Measurements from ENCODE around the gene ANKMY1. TPM values are rescaled to one million over a fixed set of nuclear protein-coding genes. Genes with fewer than 3 reads are reported as not detected.

ANKMY1 gene
- total and polyA plus RNA-seq, 2 donors (not counting 1 experiment from before 2014, with no cell fraction given): 51.7 to 72.1 TPM

DNA sequence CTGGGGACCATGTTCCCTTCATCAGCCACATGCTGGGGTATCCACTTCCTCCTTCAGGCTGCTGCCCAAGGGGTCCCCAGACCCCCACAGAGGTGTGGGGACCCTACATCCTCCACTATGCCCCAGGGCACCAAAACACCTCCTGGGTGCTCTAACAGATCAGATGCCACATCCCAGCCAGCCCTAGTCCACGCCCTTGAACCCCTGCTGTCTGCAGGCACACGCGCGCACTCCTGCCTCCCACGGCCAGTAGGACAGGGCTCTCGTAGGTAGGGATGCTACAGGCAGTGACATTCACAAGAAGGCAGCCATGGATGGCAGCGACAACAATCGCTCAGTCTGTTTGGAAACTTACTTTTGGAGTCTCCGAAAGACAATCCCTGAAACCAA lies 125.4 kb downstream of the ANKMY1 start:
- H3K4me3 Mint-ChIP-seq: no peak overlapping the region

DNA sequence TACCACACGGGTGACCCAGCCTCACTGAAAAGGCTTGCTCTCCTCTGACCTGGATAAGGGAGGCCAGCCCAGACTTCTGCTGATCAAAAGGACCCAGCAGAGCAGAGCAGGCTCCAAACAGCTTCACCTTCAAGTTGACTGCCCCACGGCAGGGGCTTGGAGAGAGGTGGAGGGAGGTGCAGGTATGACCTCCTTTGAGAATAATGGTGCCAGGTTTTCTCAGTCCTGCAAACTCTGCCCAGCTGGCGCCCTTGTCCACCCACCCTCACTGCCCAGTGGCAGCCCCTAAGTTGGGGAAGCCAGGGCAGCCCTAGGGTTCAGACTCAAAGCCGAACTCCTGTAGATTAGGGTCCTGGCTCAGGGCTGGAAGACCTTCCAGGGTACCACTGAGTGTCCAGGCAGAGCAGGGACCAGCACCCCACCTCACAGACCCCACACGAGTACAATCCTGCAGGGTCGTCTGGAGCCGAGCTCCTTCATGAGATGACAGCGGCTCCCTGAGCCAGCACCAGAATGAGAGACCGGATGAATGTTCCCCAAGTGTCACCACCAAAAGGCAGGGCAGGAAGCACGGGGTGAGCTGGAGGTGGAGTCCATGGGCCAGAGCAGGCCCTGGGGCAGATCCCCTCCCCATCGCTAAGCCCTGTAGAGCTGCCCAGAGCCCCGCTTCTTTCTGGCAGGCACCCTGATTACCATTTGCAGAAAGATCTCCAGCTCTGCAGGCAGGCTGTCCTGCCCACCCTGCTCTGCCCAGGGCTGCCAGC lies 125.9 kb downstream of the ANKMY1 start:
- H2AFZ ChIP-seq (ENCODE audit: insufficient read depth, low read depth, low read length, poor library complexity, severe bottlenecking): no peak overlapping the region
- peaks cover 0 to 17% (median 4%) of the 10 kb centered on the region in 4 experiments for H3K27me3 ChIP-seq (replicated peaks in 1 of 4; ENCODE audit: control extremely low read depth in 1 of 4, control insufficient read depth in 3 of 4, insufficient read depth in 4 of 4, low read length in 3 of 4)
- no peak overlapping the region for H3K4me2 ChIP-seq (replicated peaks; ENCODE audit: low read depth, low read length, poor library complexity, severe bottlenecking)
- no peaks in the 10 kb centered on the region for H3K79me2 ChIP-seq (ENCODE audit: control insufficient read depth, insufficient read depth, low read length)
- ATAC-seq (ENCODE audit: low read depth) (no peak), DNase-seq (peak; percentile 12)
- no peak overlapping the region for H3K4me3 ChIP-seq (ENCODE audit: control extremely low read depth in 1 of 5, extremely low read depth in 1 of 5, insufficient read depth in 1 of 5, low read depth in 2 of 5, low read length in 4 of 5)
- CTCF ChIA-PET: interaction anchor here (1.0 kb wide), 1 partner anchor 17 kb away, joined by 3 read pairs; no protein-coding TSS in a partner anchor
- TF ChIP-seq, protein P1, sequence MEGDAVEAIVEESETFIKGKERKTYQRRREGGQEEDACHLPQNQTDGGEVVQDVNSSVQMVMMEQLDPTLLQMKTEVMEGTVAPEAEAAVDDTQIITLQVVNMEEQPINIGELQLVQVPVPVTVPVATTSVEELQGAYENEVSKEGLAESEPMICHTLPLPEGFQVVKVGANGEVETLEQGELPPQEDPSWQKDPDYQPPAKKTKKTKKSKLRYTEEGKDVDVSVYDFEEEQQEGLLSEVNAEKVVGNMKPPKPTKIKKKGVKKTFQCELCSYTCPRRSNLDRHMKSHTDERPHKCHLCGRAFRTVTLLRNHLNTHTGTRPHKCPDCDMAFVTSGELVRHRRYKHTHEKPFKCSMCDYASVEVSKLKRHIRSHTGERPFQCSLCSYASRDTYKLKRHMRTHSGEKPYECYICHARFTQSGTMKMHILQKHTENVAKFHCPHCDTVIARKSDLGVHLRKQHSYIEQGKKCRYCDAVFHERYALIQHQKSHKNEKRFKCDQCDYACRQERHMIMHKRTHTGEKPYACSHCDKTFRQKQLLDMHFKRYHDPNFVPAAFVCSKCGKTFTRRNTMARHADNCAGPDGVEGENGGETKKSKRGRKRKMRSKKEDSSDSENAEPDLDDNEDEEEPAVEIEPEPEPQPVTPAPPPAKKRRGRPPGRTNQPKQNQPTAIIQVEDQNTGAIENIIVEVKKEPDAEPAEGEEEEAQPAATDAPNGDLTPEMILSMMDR (IDR thresholded peaks at IDR 0.05): no peak
- no peak for TF ChIP-seq EZH2 (IDR thresholded peaks at IDR 0.05; ENCODE audit: borderline replicate concordance, insufficient read depth, low read depth, low read length, poor library complexity, severe bottlenecking)
- Mint-ChIP-seq H3K9me3 (ENCODE audit: insufficient read depth) (peaks cover 3% of the 10 kb centered on the region), H3K27ac (no peak overlapping the region), H3K27me3 (peaks cover 5% of the 10 kb centered on the region), H3K4me3 (no peak overlapping the region), H3K4me1 (peaks cover 2% of the 10 kb centered on the region)
- no peak overlapping the region for H3K27ac ChIP-seq (ENCODE audit: low read length in 2 of 2)
- peaks cover 11 to 12% of the 10 kb centered on the region in 2 donors for H3K4me1 ChIP-seq (ENCODE audit: control insufficient read depth in 2 of 2, insufficient read depth in 2 of 2, low read length in 2 of 2)
- no peaks in the 10 kb centered on the region for H3K36me3 ChIP-seq (replicated peaks in 1 of 2; ENCODE audit: control extremely low read depth in 1 of 2, control insufficient read depth in 1 of 2, extremely low read depth in 1 of 2, insufficient read depth in 2 of 2, low read length in 1 of 2)
- 86% methylated on average over 11 of the region's 12 CpGs for WGBS (ENCODE audit: insufficient coverage)
- intact Hi-C loops (cut with micrococcal nuclease): loop anchor here (10.0 kb wide), 1 partner anchor 407 kb away; the partner anchor contains the start of gene NDUFA10
- POLR2A ChIA-PET: no interaction called here
- no peak overlapping the region for H3K9ac ChIP-seq (ENCODE audit: low read length)
- no peaks in the 10 kb centered on the region for H4K20me1 ChIP-seq (ENCODE audit: control insufficient read depth, insufficient read depth, low read length, poor library complexity, severe bottlenecking)
- peaks cover 0 to 12% (median 0%) of the 10 kb centered on the region in 3 donors for H3K9me3 ChIP-seq (ENCODE audit: control extremely low read depth in 1 of 3, control insufficient read depth in 2 of 3, insufficient read depth in 1 of 3, low read length in 2 of 3)

More for the DNA sequence above, 125.4 kb downstream of the ANKMY1 start:
- Histone ChIP-seq H3K4me2 (replicated peaks; ENCODE audit: low read depth, low read length, poor library complexity, severe bottlenecking) (no peak overlapping the region), H3K4me3 (ENCODE audit: control extremely low read depth in 1 of 5, extremely low read depth in 1 of 5, insufficient read depth in 1 of 5, low read depth in 2 of 5, low read length in 4 of 5) (no peak overlapping the region), H2AFZ (ENCODE audit: insufficient read depth, low read depth, low read length, poor library complexity, severe bottlenecking) (no peak overlapping the region), H4K20me1 (ENCODE audit: control insufficient read depth, insufficient read depth, low read length, poor library complexity, severe bottlenecking) (peaks cover 2% of the 10 kb centered on the region), H3K9ac (ENCODE audit: low read length) (no peak overlapping the region), H3K36me3 (replicated peaks in 1 of 2; ENCODE audit: control extremely low read depth in 1 of 2, control insufficient read depth in 1 of 2, extremely low read depth in 1 of 2, insufficient read depth in 2 of 2, low read length in 1 of 2) (no peaks in the 10 kb centered on the region), H3K9me3 (ENCODE audit: control extremely low read depth in 1 of 3, control insufficient read depth in 2 of 3, insufficient read depth in 1 of 3, low read length in 2 of 3) (peaks cover 0 to 18% (median 0%) of the 10 kb centered on the region in 3 donors), H3K27me3 (replicated peaks in 1 of 4; ENCODE audit: control extremely low read depth in 1 of 4, control insufficient read depth in 3 of 4, insufficient read depth in 4 of 4, low read length in 3 of 4) (peaks cover 0 to 23% (median 8%) of the 10 kb centered on the region in 4 experiments), H3K4me1 (ENCODE audit: control insufficient read depth in 2 of 2, insufficient read depth in 2 of 2, low read length in 2 of 2) (peaks cover 14 to 18% of the 10 kb centered on the region in 2 donors), H3K27ac (ENCODE audit: low read length in 2 of 2) (no peak overlapping the region), H3K79me2 (ENCODE audit: control insufficient read depth, insufficient read depth, low read length) (no peaks in the 10 kb centered on the region)
- peaks cover 3% of the 10 kb centered on the region for H3K9me3 Mint-ChIP-seq (ENCODE audit: insufficient read depth)
- H3K27me3 Mint-ChIP-seq: peaks cover 5% of the 10 kb centered on the region
- peak; percentile 17 for DNase-seq
- no peak overlapping the region for H3K27ac Mint-ChIP-seq
- ATAC-seq (ENCODE audit: low read depth): no peak
- WGBS (ENCODE audit: insufficient coverage): 87% methylated on average over 9 of the region's 9 CpGs
- peaks cover 2% of the 10 kb centered on the region for H3K4me1 Mint-ChIP-seq
- TF ChIP-seq EZH2 (IDR thresholded peaks at IDR 0.05; ENCODE audit: borderline replicate concordance, insufficient read depth, low read depth, low read length, poor library complexity, severe bottlenecking): no peak
- TF ChIP-seq, protein P1 (IDR thresholded peaks at IDR 0.05): no peak
- intact Hi-C loops (cut with micrococcal nuclease): loop anchor here (10.0 kb wide), 1 partner anchor 408 kb away; the partner anchor contains the start of gene NDUFA10
- ChIA-PET CTCF (no interaction called here), POLR2A (no interaction called here)
